ENCODE data around the gene SEZ6.

DNA sequence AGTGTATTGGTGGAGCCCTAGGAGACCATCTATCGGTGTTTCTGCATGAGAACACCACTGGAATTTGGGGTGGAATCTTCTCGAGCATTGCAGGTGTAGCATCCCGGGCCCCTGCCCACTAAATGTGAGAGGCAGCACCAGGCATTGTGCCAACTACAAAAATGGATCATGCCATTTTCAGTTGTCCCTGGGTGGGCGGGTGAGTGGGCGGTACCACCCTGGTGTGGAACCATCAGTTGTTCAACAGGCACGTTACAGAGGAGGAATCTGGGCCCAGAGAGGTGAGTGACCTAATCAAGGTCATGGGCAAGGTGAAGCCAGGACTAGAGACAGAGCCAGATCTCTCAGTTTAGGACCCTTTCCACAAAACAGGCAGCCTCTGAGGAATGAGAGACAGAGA, 45.9 kb upstream of the SEZ6 start:
- TF ChIP-seq POLR2A (IDR thresholded peaks at IDR 0.05; ENCODE audit: low read depth, low read length) (no peak), TAF1 (IDR thresholded peaks at IDR 0.05; ENCODE audit: borderline replicate concordance, low read depth, low read length) (no peak), POLR2AphosphoS5 (IDR thresholded peaks at IDR 0.05; ENCODE audit: low read depth, low read length) (no peak)

All from GM12892 (cell line).